HL-60 (cell line): ENCODE data around the gene MBD5.

Experiments used
- DNase-seq, 2 experiments: peaks; one replicate each; pipeline ENCODE4 v3.0.0-alpha.2; 2010 to 2020; ENCODE audit warnings: low read depth in 1 of 2, low spot score in 1 of 2
- H3K27ac ChIP-seq: fragments of 250-450 bp; sonication (Bioruptor Pico); replicated peaks from 2 replicates; pipeline ENCODE4 v1.5.1; 2020; ENCODE audit warnings: mild to moderate bottlenecking, moderate library complexity
- H3K27me3 ChIP-seq: fragments of 250-450 bp; sonication (Bioruptor Pico); 2 replicates; pipeline ENCODE4 v1.5.1; 2021; ENCODE audit warnings: mild to moderate bottlenecking, moderate library complexity; ENCODE audit not compliant: insufficient read depth, poor library complexity, severe bottlenecking
- H3K4me3 ChIP-seq: replicated peaks from 2 replicates; pipeline ENCODE4 v1.5.1; 2011; ENCODE audit warnings: mild to moderate bottlenecking, control low read depth, low read length; ENCODE audit not compliant: insufficient read depth
- CTCF ChIP-seq: IDR thresholded peaks from one replicate; pipeline ENCODE4 v1.5.1; 2011; ENCODE audit warnings: low read length, control low read depth, inconsistent platforms; ENCODE audit not compliant: insufficient read depth
- GABPA ChIP-seq: IDR thresholded peaks from 2 replicates; pipeline ENCODE4 v1.6.1; 2012; ENCODE audit warnings: low read depth
- POLR2AphosphoS5 ChIP-seq: IDR thresholded peaks from 2 replicates; pipeline ENCODE4 v1.6.1; 2012; ENCODE audit warnings: low read depth
- SPI1 ChIP-seq: IDR thresholded peaks from 2 replicates; pipeline ENCODE4 v1.6.1; 2012; ENCODE audit warnings: low read depth, mild to moderate bottlenecking, borderline replicate concordance
- TF ChIP-seq, protein P1 (sequence below): IDR thresholded peaks from 2 replicates; pipeline ENCODE4 v1.6.1; 2012; ENCODE audit warnings: low read depth; ENCODE audit not compliant: insufficient replicate concordance

Gene MBD5

DNA sequence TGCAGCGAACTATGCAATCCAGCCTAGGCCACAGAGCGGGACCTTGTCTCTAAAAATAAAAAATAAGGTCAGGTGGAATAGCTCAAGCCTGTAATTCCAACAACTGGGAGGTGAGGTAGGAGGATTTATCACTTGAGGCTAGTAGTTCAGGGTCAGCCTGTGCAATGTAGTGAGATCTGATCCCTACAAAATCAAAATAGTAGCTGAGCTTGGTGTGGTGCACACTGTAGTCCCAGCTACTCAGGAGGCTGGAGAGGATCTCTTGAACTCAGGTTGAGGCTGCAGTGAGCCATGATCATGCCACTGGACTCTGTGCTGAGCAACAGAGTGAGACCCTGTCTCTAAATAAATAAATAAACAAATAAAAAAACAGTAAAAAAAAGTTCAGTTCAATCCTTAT lies 5.7 kb downstream of the MBD5 start:
- TF ChIP-seq GABPA (no peak), SPI1 (no peak), CTCF (no peak), POLR2AphosphoS5 (no peak)
- TF ChIP-seq, protein P1, sequence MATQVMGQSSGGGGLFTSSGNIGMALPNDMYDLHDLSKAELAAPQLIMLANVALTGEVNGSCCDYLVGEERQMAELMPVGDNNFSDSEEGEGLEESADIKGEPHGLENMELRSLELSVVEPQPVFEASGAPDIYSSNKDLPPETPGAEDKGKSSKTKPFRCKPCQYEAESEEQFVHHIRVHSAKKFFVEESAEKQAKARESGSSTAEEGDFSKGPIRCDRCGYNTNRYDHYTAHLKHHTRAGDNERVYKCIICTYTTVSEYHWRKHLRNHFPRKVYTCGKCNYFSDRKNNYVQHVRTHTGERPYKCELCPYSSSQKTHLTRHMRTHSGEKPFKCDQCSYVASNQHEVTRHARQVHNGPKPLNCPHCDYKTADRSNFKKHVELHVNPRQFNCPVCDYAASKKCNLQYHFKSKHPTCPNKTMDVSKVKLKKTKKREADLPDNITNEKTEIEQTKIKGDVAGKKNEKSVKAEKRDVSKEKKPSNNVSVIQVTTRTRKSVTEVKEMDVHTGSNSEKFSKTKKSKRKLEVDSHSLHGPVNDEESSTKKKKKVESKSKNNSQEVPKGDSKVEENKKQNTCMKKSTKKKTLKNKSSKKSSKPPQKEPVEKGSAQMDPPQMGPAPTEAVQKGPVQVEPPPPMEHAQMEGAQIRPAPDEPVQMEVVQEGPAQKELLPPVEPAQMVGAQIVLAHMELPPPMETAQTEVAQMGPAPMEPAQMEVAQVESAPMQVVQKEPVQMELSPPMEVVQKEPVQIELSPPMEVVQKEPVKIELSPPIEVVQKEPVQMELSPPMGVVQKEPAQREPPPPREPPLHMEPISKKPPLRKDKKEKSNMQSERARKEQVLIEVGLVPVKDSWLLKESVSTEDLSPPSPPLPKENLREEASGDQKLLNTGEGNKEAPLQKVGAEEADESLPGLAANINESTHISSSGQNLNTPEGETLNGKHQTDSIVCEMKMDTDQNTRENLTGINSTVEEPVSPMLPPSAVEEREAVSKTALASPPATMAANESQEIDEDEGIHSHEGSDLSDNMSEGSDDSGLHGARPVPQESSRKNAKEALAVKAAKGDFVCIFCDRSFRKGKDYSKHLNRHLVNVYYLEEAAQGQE, result no peak
- Histone ChIP-seq H3K27me3 (no peaks in the 10 kb centered on the region), H3K4me3 (no peak overlapping the region), H3K27ac (no peak overlapping the region)
- no peak for DNase-seq

GRCh38 chr2:148027822-148028221 lies 6.9 kb downstream of the MBD5 start:
- Histone ChIP-seq H3K27me3 (no peaks in the 10 kb centered on the region), H3K4me3 (no peak overlapping the region), H3K27ac (no peak overlapping the region)
- DNase-seq, result no peak
- TF ChIP-seq, protein P1, result no peak
- TF ChIP-seq POLR2AphosphoS5 (no peak), GABPA (no peak), CTCF (no peak), SPI1 (no peak)

DNA sequence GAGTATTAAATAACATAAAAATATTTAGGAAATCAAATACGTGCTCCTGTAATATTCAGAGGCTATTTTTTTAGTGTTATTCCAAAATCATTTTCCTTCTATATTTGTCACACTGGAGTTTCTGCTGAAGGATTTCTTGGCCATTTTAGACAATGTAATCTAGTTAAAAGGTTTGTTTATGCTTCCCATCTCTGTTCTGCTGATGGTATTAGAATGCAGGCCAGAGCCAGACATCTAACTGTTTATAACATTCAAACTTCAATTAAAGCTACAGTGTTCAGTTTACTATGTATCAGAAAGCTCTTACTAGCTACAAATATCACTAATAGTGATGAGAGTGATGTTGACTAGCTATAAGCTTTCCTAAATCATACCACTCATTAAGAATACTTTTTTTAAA lies 7.9 kb downstream of the MBD5 start:
- no peak overlapping the region for H3K4me3 ChIP-seq
- H3K27ac ChIP-seq, result no peak overlapping the region
- no peak for TF ChIP-seq SPI1
- TF ChIP-seq, protein P1, result no peak
- TF ChIP-seq POLR2AphosphoS5, result no peak
- no peak for TF ChIP-seq CTCF
- TF ChIP-seq GABPA, result no peak
- DNase-seq, result no peak
- no peaks in the 10 kb centered on the region for H3K27me3 ChIP-seq
